HL-60 (cell line): ENCODE data around the gene NDNF.

Experiments used
- DNase-seq, 2 experiments: peaks; one replicate each; pipeline ENCODE4 v3.0.0-alpha.2; 2010 to 2020; ENCODE audit warnings: low read depth in 1 of 2, low spot score in 1 of 2
- H3K27ac ChIP-seq: fragments of 250-450 bp; sonication (Bioruptor Pico); replicated peaks from 2 replicates; pipeline ENCODE4 v1.5.1; 2020; ENCODE audit warnings: mild to moderate bottlenecking, moderate library complexity
- H3K27me3 ChIP-seq: fragments of 250-450 bp; sonication (Bioruptor Pico); 2 replicates; pipeline ENCODE4 v1.5.1; 2021; ENCODE audit warnings: mild to moderate bottlenecking, moderate library complexity; ENCODE audit not compliant: insufficient read depth, poor library complexity, severe bottlenecking
- H3K4me3 ChIP-seq: replicated peaks from 2 replicates; pipeline ENCODE4 v1.5.1; 2011; ENCODE audit warnings: mild to moderate bottlenecking, control low read depth, low read length; ENCODE audit not compliant: insufficient read depth
- GABPA ChIP-seq: IDR thresholded peaks from 2 replicates; pipeline ENCODE4 v1.6.1; 2012; ENCODE audit warnings: low read depth
- POLR2AphosphoS5 ChIP-seq: IDR thresholded peaks from 2 replicates; pipeline ENCODE4 v1.6.1; 2012; ENCODE audit warnings: low read depth
- REST ChIP-seq: IDR thresholded peaks from 2 replicates; pipeline ENCODE4 v1.6.1; 2012; ENCODE audit warnings: low read depth; ENCODE audit not compliant: insufficient replicate concordance
- SPI1 ChIP-seq: IDR thresholded peaks from 2 replicates; pipeline ENCODE4 v1.6.1; 2012; ENCODE audit warnings: low read depth, mild to moderate bottlenecking, borderline replicate concordance
- TF ChIP-seq, protein P1 (sequence below): IDR thresholded peaks from one replicate; pipeline ENCODE4 v1.5.1; 2011; ENCODE audit warnings: low read length, control low read depth, inconsistent platforms; ENCODE audit not compliant: insufficient read depth

NDNF gene

DNA sequence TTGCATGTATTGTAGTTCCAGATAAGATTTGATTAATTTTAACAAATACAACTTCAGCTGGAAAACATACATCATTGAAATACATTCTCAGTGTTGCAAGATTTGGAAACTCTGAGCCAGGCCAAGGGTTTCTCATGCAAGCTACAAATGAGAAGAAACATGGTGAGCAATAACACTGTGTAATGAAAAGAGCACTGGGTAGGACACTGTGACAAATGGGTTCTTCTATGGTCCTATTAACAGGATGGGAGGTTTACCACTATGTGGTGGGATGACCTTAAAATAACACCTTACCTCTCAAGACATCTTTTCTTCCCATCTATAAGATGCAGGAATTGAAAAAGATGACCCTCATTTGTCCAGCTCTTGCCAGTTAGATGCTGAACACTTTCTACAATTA lies 19.6 kb upstream of the NDNF start:
- Histone ChIP-seq H3K4me3 (no peak overlapping the region), H3K27me3 (no peaks in the 10 kb centered on the region), H3K27ac (no peak overlapping the region)
- TF ChIP-seq, protein P1, sequence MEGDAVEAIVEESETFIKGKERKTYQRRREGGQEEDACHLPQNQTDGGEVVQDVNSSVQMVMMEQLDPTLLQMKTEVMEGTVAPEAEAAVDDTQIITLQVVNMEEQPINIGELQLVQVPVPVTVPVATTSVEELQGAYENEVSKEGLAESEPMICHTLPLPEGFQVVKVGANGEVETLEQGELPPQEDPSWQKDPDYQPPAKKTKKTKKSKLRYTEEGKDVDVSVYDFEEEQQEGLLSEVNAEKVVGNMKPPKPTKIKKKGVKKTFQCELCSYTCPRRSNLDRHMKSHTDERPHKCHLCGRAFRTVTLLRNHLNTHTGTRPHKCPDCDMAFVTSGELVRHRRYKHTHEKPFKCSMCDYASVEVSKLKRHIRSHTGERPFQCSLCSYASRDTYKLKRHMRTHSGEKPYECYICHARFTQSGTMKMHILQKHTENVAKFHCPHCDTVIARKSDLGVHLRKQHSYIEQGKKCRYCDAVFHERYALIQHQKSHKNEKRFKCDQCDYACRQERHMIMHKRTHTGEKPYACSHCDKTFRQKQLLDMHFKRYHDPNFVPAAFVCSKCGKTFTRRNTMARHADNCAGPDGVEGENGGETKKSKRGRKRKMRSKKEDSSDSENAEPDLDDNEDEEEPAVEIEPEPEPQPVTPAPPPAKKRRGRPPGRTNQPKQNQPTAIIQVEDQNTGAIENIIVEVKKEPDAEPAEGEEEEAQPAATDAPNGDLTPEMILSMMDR = no peak
- TF ChIP-seq GABPA = no peak
- no peak for TF ChIP-seq SPI1
- TF ChIP-seq REST = no peak
- TF ChIP-seq POLR2AphosphoS5 = no peak
- no peak for DNase-seq

GRCh38 chr4:121088867-121089266 lies 16.5 kb upstream of the NDNF start:
- Histone ChIP-seq H3K4me3 (no peak overlapping the region), H3K27me3 (no peaks in the 10 kb centered on the region), H3K27ac (no peak overlapping the region)
- DNase-seq = no peak
- no peak for TF ChIP-seq REST
- no peak for TF ChIP-seq SPI1
- TF ChIP-seq, protein P1 = no peak

- Histone ChIP-seq H3K27me3 (peaks cover 1% of the 10 kb centered on the region), H3K27ac (no peak overlapping the region), H3K4me3 (no peak overlapping the region)
- TF ChIP-seq, protein P1 = no peak
- TF ChIP-seq GABPA (no peak), SPI1 (no peak), REST (no peak), POLR2AphosphoS5 (no peak)
- no peak for DNase-seq
Measured at GRCh38 chr4:121079376-121079775, 7.0 kb upstream of the NDNF start.
